RKO (cell line): Measurements from ENCODE around the gene SUGCT.

Source experiments
- DNase-seq: peaks from one replicate; pipeline ENCODE4 v3.0.0-alpha.2; 2016; ENCODE audit warnings: low spot score

The SUGCT gene

DNA sequence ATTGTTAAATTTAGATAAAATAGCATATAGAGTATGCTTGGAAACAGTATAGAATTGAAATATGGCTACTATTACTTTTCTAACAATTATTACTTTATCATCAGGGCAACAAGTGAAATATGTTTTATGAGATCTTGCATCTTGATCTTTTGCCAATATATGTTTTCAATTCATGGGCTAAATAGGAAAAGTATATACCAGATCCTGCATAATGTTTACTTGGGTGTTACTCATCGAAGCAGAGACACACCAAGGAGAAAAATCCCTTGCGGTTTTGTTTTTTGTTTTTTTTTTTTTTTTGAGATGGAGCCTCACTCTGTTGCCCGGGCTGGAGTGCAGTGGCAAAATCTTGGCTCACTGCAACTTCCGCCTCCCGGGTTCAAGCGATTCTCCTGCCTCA, 541.4 kb downstream of the SUGCT start:
- no peak for DNase-seq

DNA sequence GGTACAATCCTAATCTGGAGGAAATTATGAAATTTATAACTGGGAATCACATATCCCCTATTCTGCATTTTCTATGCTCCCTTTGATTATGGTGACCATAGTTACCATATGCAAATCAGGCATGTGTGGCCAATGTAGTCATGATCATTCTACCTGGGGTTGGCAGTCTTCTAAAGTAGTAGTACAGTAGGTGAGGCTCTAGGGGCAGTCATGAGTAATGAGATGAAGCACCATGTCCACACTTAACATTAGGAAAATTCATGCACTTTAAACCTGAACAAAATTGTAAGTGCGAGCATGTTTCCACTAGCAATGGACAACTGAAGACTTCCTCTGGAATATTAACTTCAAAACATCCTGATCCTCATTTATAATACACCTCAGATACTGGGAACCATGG, 545.9 kb downstream of the SUGCT start:
- DNase-seq, result peak; percentile 53

DNA sequence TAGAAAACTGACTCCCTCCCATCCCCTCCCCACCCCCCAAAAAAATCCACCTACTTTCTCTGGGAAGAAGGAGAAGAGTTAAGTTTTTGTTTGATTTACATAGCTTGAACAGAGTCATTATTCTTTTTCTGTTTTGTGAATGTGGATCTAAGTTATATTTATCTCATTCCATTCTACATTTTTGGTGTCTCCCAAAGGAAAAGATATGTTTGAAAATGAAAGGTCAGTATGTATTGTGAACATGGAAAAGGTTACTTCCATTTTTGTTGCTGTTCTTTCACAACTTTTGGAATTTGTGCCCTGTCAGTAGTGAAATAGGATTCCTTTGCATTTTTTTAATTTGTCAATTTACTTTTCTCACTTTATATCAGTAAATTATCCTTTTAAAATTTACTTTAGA, 547.9 kb downstream of the SUGCT start:
- DNase-seq, result no peak

DNA sequence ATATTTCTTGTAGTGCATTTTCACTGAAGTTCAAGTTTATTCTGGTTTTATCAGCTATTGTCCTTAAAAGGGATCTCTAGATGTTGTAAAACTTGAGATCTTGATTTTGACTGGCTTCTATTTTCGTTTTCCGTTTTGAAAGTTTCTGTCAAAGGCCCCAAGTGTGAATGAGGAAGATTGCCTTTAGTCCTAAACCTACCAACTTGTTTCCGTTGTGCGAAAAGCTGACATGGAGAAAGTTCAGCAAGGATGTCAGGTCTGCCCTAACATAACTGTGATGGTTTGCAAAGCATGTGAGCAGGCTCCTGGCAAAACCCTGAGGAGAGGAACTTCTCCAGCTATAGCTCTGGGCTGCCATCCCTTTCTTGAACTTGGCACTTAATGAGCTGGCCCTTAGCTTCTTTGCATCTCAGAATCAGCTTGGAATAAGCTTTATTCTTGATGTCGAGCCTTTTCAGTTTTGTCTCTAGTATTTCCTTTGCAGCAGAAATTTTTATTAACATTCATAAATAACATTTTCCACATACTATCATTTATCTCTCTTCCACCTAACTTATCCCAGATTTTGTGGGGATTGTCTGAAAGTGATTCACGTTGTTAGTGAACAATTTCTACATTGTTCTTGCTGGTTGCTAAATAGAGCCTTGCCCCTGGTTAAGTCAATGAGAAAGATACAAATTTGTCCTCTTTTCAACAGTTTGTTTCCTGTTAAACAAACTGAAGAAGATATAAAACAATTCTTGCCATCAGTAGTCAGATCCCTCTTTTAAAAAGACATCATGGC, 559.4 kb downstream of the SUGCT start:
- no peak for DNase-seq

DNA sequence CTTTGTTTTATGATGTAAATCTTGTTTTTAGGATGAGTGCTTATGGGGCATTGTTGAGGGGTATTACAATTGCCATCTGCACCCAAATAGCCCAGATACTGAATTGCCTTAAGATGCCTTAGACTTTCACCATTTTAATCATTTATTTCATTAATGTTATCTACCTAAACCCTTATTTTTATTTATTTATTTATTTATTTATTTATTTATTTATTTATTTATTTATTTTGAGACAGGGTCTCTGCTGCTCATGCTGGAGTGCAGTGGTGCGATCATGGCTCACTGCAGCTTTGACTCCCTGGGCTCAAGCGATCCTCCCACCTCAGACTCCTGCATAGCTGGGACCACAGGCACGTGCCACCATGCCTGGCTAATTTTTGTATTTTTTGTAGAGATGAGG, 560.2 kb downstream of the SUGCT start:
- DNase-seq, result no peak

DNA sequence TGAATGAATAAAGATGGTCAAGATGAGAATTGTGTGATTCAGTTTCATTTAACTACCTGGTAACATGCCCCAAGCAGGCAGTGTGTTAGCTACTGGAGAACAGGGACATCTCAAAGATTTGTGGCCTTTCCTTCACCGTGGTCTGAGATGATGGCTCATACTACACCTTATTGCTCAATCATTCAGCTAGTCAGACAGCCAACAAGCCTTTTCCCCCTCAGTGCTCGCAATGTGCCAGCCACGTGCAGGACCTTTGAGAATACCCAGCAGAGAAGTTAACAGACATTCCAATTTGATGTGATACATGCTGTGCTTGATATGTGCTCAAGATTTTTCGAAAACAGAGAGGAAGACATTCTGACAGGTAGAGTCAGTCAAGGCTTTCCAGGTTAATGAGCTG, 562.8 kb downstream of the SUGCT start:
- no peak for DNase-seq

DNA sequence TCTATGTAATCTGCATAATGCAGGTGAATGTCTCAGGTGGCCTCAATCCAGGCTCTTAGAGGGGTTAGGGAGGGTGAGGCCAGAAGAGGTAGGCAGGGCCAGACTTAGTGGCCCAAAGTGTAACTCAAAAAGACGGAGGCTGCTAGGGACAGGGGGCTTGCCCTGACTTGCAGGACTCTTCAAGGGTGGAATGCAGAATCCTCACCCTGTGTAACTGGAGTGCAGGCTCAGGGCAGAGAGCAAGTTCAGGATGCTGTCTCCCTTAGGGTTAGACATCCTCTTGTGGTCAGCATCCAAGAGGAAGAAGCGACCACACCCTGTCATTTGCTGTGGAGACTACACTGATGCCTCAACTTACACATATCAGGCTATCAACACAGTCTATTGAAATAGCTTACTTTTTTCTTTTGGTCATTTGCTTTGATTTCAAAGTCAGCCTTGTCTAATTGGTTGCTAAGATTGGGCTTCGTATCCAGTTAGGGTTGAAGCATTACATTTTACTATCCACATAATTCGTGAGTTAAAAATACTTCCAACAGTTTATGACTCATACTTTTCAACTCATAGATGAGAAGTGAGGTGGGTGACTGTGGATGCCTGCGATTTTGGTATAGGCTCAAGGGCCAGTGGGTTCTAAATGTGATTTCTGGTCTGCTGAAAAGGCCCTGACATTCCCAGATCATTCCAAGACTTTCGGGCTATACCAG, 563.6 kb downstream of the SUGCT start:
- DNase-seq, result no peak

DNA sequence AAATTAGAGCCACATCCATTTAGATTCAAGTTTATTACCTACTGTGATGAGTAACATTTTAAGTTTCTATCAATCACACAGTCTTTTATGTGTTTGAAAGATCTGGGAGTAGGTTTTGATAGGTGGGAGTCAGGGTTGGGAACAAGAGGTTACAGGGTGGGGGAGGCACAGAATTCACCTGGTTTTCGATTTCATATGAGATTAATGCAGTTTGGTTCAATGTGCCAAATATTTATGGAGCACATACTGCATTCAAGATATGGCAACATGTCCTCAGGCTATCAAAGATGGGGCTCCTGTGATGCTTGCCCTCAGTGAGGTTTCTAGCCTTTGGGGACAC, 564.1 kb downstream of the SUGCT start:
- no peak for DNase-seq

DNA sequence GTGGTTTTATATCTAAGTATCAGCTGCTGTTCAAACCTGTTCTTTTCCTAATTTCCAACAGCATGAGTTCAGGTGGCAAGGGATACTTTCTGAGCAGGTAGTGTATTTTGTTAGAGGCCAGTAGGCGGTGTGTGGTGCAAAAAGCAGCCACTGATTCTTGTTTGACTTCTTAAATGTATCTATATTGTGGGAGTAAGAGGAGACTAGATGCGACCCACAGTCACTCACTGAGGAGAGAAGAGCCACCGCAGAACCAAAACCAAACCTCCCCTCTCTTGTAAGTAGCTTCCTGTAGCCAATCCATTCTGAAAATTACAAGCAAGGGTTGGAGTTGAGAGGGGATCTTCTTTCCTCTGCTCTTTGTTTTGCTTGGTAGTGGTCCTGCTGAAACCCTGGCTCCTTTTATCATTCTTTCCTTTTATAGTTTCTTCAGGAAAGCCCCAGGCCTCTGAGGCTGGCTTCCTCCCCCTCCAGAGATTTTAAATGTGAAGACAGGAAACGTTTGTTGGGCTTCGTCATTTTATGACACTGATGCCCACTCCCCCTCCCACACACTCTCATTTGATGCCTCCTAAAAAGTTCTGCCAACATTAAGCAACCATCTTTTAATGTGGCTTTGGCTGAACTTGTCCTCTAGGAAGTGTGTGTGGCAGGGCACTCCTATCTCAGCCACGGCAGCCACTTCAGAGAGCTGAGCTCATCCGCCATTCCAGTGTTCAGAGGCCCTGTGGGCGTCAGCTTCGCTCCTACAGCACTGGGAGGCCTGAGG, 566.0 kb downstream of the SUGCT start:
- no peak for DNase-seq

DNA sequence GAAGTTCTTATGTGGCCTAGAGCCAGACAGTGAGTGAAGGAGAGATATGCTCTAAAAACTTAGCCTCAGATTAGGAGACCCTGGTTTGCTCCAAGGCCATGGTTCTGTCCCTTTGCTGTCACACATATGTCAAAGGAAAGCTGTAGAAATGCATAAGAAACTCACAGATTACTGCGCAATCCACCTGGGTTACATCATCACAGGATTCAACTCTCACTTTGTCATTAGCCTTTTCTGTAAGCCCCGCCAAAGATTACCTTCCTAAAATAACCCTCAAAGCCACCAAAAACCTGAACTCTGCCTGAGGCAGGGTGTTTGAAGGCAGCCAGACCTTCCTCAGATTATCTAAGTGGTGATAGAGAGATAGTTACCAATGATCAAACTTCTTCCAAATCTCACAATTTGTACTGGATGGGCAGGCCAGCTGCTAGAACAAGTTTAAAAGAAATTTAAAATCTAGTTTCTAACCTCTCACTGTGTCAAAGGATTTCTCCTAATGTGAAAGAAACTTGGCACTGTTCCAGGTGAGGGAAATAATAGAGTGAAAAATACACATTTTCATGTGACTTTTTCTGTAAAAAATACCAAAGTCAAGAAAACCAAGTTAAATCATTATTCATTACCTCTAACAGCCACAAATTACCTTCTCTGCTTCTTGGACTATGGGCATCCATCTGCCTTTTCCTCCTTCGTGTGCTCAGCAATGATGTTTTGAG, 567.2 kb downstream of the SUGCT start:
- DNase-seq, result no peak

DNA sequence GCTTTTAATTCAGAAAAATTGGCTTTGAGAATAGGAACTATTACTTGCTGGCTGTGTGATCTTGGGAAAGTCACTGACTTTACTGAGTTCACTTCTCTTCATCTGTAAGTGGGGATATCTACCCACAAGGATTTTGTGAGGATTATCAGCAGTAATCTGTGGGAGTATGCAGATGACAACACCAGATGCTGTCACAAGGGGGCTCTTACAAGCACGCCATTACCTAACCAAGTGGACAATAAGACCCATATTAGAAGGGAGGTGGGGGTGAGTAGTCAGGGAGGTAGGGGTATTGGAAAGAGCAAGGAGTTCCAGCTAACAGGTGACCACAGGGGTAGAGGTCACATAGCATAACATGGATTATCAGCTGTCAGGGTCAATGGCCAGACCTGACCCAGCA, 569.4 kb downstream of the SUGCT start:
- no peak for DNase-seq

DNA sequence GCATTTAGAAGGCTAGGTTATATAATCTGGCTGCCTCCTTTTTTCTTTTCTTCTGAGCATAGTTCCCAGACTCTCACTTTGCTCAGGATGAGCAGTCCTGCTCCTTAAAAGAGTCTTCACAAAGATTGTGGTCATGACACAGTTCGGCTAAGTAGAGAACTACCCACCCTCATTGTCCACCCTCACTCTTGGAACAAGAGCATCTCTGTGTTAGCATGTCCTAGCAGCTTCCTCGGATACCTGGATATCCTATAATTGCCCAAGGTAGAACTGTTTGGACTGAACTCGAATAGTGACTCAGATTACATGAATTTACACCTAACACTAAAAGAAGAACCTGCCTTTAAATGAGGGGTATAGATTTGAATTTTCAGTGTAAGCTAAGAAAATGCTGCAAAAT, 572.0 kb downstream of the SUGCT start:
- DNase-seq, result no peak

DNA sequence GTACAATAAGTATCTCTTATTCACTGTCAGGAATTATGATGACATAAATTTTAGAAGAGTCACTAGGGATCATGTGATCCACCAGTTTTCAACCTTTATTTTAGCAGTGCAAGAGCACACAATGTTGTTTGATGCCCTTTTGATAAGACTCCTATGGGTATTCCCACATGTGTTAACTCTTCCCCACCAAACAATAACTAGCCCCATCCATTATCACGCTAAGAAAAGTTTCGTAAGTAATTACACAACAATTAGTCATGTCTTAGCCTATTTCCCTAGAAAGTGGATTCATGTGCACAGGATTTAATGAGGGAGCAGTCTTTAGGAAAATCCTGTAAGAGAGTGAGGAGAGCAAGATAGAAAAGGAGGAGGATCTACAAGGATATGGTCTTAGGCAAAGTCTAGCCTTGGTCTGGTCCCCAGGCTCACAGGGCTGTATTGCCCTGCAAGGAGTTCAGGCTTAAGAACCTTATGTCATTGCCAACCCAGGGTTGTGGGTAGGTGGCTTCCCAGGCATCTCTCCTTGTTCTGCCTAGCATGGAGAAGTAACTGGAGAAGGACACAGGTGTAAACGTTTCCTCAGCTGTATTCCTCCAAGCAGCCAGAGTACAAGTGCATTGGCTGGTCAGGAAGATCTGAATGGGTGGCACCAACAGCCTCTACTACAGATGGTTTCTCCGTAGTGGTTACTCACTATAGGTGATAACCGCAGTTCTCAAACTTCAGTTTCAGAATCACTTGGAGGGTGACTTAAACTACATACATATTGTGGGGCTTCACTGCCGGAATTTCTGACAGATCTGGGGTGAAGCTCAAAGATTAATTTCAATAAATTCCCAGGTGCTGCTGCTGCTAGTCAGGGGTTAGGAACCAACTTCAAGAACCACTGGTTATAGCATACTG, 574.5 kb downstream of the SUGCT start:
- DNase-seq, result no peak

DNA sequence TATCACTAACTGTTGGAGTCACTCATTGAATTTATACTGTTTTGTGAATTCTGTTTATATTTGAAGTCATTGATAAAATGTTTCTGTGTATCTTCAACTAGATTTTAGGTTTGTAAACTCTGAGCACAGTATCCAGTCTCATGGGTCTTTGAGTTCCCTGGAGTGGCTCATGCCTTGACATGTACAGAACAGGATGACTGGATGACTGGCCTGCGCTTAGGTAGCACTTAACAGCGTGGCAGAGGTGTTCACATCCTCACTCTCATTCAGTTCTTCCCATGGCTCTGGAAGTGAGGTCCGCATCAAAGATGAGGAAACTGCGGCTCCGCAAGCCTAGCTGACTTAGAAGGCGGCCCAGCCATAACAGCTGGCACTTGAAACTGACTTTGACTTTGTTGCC, 576.9 kb downstream of the SUGCT start:
- DNase-seq, result no peak

DNA sequence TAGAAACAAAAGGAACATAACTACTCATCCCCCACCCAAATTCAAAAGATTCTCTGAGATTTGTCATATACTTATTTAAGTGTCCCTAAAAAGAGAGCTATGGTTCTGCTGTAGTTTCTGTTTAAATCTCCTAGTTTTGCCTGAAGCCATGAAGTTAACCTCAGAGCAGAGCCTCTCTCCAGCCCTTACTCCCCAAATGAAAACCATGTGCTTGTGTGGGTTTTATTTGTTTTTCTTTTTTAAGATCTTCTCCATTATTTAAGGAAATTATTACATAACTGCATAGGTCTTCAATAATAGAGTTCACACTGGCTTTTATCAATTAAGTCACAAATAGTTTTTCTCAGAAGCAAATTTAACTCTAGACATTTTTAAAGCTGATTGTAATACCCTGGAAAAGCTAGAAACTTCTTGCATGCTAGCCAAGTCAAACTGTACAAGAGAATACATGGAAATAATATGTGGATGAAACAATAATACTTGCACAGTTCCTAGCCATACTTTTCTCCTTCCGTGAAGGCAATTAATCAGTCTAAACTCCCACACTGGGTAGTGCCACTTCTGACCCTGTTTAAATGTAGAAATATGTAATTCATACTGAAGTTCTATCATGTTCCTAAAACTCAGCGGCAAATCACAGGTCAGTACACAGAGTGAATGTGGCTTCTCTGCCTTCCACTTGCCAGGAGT, 579.7 kb downstream of the SUGCT start:
- no peak for DNase-seq

DNA sequence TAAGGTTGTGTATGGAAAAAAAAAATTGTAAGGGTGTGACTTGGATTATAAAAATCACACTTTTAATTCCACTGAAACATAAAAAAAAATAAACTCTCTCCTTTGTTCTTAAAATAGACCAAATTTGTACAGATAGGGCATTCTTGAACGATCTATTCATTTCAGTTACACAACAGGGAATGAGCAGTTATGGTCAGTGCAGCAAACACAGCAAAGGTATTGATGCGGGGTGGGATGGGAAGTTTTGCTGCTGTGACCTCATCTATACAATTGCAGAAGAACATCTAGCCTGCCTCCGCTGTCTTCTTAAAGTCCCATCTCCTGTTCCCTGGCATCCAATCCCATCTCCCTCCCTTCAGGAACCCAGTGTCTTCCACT, 580.2 kb downstream of the SUGCT start:
- DNase-seq, result no peak

DNA sequence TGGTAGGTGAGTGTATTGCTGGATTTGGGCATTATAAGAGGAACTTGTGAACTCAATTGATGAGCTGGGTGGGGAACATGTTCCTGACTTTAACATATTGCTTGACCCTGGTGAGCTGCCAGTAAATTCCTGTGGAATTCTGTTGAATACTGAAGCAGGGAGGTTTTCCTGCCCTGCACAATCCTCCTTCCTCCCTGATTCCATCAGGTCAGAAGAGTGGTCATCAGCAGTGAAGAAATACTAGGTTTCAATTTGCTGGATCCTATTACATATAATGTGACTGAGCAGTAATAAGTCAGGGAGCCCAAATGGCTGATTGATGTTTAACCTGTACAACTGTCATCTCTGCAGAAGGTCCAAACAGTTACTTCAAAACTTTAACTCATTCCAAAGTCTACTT, 581.2 kb downstream of the SUGCT start:
- DNase-seq, result no peak

DNA sequence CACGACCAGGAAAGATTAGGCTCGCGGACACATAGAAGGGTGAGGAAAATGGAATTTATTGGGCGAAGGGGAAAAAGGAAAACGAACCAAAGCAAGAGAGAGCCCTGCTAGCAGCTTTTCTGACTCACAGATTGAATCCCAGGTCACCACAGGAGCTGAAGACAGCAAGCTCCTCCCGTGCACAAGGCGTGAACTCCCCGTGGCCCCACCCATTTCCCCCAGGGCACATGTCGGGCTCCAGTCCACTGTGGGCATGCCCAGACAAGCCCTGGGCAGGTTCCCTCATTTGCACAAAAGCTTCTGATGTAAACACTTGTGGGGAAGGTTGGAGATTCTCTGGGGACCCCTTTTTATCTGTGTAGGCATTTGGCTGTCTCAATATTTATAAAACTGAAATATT, 582.4 kb downstream of the SUGCT start:
- DNase-seq, result peak; percentile 51

DNA sequence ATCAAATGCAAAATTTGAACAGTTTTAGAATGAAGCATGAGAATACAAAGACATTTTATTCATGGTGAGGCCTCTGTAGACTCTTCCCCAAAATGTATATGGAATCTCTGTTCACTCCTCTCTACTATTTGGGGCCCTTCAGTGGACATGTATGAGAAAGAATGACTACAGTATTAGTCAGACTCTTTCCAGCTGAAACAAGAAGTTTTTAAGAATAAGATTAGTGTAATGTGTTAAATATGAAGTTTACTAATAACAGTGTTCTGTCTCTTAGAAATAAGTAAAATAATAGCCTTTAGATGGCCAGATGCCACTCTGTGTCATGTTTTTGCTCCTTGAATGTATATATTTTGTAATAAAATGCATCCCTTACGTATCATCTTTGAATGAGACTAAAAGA, 585.6 kb downstream of the SUGCT start:
- DNase-seq, result peak; percentile 3

DNA sequence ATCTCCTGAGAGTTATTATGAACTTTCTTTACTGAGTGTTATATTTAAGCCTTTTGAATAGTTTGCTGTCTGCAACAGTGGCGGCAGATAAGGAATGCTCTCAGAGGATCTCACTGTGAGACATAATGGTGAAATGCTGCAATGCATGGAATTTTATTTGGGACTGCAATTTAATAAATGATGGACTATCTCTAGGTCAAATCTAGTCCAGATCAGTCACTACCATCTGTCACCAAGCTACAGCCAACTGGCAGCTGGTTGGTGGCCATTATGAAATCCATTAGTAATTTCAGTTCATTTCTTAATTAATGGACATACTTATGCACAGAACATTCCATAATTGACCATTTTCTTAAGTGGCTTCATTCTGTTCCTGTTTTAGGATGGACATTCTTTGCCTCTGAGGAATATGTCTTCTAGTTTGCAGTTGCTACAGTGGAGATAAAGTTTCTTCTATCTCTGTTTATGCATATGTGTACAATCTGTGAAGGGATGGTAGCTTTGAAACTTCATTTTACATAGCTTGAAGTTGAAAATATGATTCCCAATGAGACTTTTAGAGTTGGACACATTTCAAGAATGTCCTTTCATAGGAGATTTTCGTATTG, 586.6 kb downstream of the SUGCT start:
- no peak for DNase-seq

DNA sequence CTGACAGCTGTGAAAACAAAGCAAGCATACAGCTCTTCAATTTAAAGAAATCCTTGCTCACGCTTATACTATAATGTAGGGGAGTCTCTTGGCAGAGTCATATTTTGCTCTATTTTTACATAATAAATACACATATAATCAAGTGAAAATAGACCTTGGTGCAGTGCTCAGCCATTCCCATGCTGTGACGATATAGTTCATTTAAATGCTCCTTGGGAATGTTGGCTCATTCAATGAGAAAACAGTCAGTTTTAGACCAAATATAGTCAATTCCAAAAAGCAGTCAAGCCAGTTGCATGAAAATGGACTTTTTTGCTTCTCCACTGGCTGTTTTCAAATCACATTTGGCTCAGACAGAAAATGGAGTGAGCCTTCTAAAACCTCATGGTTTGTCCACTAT, 587.4 kb downstream of the SUGCT start:
- DNase-seq, result no peak
